22Rv1 (cell line): ENCODE results near the gene PXYLP1.
"Not testable (repeated sequence)": the region's sequence is repeated elsewhere in the genome, so short reads cannot be mapped to it uniquely, and the experiment has no call there.

Source experiments
- ZFX ChIP-seq: fragments of 450-650 bp; IDR thresholded peaks from 2 replicates; pipeline ENCODE4 v1.6.1; 2017; ENCODE audit warnings: antibody characterized with exemption, borderline replicate concordance
- TF ChIP-seq, protein P1 (sequence below): fragments of 450-650 bp; IDR thresholded peaks from 2 replicates; pipeline ENCODE4 v1.5.1; 2017; ENCODE audit warnings: mild to moderate bottlenecking

DNA sequence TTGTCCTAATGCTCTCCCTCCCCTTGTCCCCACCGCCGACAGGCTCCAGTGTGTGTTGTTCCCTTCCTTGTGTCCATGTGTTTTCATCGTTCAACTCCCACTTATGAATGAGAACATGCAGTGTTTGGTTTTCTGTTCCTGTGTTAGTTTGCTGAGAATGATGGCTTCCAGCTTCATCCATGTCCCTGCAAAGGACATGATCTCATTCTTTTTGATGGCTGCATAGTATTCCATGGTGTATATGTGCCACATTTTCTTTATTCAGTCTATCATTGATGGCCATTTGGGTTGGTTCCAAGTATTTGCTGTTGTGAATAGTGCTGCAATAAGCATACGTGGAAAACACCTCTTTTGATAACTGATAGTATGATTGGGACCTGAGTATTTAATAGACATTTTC, 82.8 kb downstream of the PXYLP1 start:
- TF ChIP-seq, protein P1, sequence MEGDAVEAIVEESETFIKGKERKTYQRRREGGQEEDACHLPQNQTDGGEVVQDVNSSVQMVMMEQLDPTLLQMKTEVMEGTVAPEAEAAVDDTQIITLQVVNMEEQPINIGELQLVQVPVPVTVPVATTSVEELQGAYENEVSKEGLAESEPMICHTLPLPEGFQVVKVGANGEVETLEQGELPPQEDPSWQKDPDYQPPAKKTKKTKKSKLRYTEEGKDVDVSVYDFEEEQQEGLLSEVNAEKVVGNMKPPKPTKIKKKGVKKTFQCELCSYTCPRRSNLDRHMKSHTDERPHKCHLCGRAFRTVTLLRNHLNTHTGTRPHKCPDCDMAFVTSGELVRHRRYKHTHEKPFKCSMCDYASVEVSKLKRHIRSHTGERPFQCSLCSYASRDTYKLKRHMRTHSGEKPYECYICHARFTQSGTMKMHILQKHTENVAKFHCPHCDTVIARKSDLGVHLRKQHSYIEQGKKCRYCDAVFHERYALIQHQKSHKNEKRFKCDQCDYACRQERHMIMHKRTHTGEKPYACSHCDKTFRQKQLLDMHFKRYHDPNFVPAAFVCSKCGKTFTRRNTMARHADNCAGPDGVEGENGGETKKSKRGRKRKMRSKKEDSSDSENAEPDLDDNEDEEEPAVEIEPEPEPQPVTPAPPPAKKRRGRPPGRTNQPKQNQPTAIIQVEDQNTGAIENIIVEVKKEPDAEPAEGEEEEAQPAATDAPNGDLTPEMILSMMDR, result not testable (repeated sequence)
- TF ChIP-seq ZFX, result not testable (repeated sequence)
